OCI-LY7 (cell line): ENCODE measurements around the gene S100B. TPM values are rescaled to one million over a fixed set of nuclear protein-coding genes. Genes with fewer than 3 reads are reported as not detected.

ENCODE experiments used
- BruUV-seq: library from RNA; stranded (reverse); fragments of 400-500 nt; replicated peaks from 2 replicates; lab custom pipeline; 2021; lab: Mats Ljungman, UMichigan
- CTCF ChIA-PET: fragments of 300-600 bp; sonication (Branson Sonifier 250); formaldehyde crosslinking; loops from one replicate; lab custom pipeline; 2022; ENCODE audit warnings: antibody characterized with exemption; ENCODE audit not compliant: unreplicated experiment; lab: Charles Lee
- POLR2A ChIA-PET: fragments of 300-600 bp; sonication (Branson Sonifier 250); formaldehyde crosslinking; loops from one replicate; lab custom pipeline; 2022; ENCODE audit warnings: antibody characterized with exemption; lab: Charles Lee
- DNase-seq: peaks from one replicate; pipeline ENCODE4 v3.0.0-alpha.2; 2015; ENCODE audit warnings: low spot score
- H2AFZ ChIP-seq: fragments of 200-600 bp; sonication (generic), shearing (Covaris generic); 2 replicates; pipeline ENCODE4 v1.6.1; 2014; ENCODE audit warnings: mild to moderate bottlenecking, antibody characterized with exemption, low read length, moderate library complexity
- H3K27ac ChIP-seq: fragments of 200-600 bp; sonication (generic); 2 replicates; pipeline ENCODE4 v1.5.1; 2014; ENCODE audit warnings: mixed run types, low read depth, mild to moderate bottlenecking, moderate library complexity, low read length, inconsistent platforms; ENCODE audit not compliant: poor library complexity, severe bottlenecking
- H3K36me3 ChIP-seq: fragments of 200-600 bp; sonication (generic); 2 replicates; pipeline ENCODE4 v1.6.1; 2014; ENCODE audit warnings: mild to moderate bottlenecking, antibody characterized with exemption, low read length, moderate library complexity, mixed read lengths; ENCODE audit not compliant: insufficient read depth
- H3K4me1 ChIP-seq: fragments of 200-600 bp; sonication (generic); 2 replicates; pipeline ENCODE4 v1.5.1; 2014; ENCODE audit warnings: mild to moderate bottlenecking, low read length; ENCODE audit not compliant: insufficient read depth, poor library complexity, severe bottlenecking
- H3K4me2 ChIP-seq: fragments of 200-600 bp; sonication (generic); 2 replicates; pipeline ENCODE4 v1.6.1; 2014; ENCODE audit warnings: mild to moderate bottlenecking, low read length
- H3K4me3 ChIP-seq: fragments of 200-600 bp; sonication (generic); 2 replicates; pipeline ENCODE4 v1.5.1; 2014; ENCODE audit warnings: mild to moderate bottlenecking, low read depth, low read length; ENCODE audit not compliant: poor library complexity, severe bottlenecking
- H3K79me2 ChIP-seq: fragments of 200-600 bp; sonication (generic); 2 replicates; pipeline ENCODE4 v1.6.1; 2016; ENCODE audit warnings: low read depth, mild to moderate bottlenecking, low read length, moderate library complexity, mixed read lengths; ENCODE audit not compliant: insufficient read depth
- H3K9me2 ChIP-seq: fragments of 200-600 bp; sonication (generic); 2 replicates; pipeline ENCODE4 v1.6.1; 2016; ENCODE audit warnings: mild to moderate bottlenecking, low read length, mixed read lengths; ENCODE audit not compliant: insufficient read depth
- H3K9me3 ChIP-seq: fragments of 200-600 bp; sonication (generic); 2 replicates; pipeline ENCODE4 v1.6.1; 2014; ENCODE audit warnings: mild to moderate bottlenecking, mixed run types, low read length, mixed read lengths
- H4K20me1 ChIP-seq: fragments of 200-600 bp; sonication (generic); 2 replicates; pipeline ENCODE4 v1.6.1; 2014; ENCODE audit warnings: mild to moderate bottlenecking, antibody characterized with exemption, low read length, moderate library complexity, mixed read lengths; ENCODE audit not compliant: insufficient read depth
- EZH2phosphoT487 ChIP-seq: fragments of 200-600 bp; sonication (generic); IDR thresholded peaks from 2 replicates; pipeline ENCODE4 v1.6.1; 2018; ENCODE audit warnings: low read depth, borderline replicate concordance, mild to moderate bottlenecking, mixed run types, antibody characterized with exemption, low read length, moderate library complexity, mixed read lengths
- intact Hi-C: fragments of 100-400 bp; cut with micrococcal nuclease; formaldehyde crosslinking; loops from one replicate; pipeline ENCODE4 v1.10.0; 2022; ENCODE audit not compliant: unreplicated experiment
- total RNA-seq, 2 experiments: library from RNA; depleted of rRNA in 1 of 2; stranded (reverse); fragments of >200 nt in 1 of 2; shearing (Covaris generic) in 1 of 2; gene quantifications; 2 replicates each; pipeline ENCODE4 v1.2.3, GENCODE V29; 2014 to 2022
- TF ChIP-seq, protein P1 (sequence below): fragments of 200-600 bp; sonication (generic); conservative IDR thresholded peaks from 2 replicates; pipeline ENCODE4 v1.5.1; 2014; ENCODE audit warnings: mild to moderate bottlenecking, antibody characterized with exemption, low read length, moderate library complexity, mixed read lengths

The S100B gene
- total RNA-seq, 2 experiments from 2014 or later: not detected

DNA sequence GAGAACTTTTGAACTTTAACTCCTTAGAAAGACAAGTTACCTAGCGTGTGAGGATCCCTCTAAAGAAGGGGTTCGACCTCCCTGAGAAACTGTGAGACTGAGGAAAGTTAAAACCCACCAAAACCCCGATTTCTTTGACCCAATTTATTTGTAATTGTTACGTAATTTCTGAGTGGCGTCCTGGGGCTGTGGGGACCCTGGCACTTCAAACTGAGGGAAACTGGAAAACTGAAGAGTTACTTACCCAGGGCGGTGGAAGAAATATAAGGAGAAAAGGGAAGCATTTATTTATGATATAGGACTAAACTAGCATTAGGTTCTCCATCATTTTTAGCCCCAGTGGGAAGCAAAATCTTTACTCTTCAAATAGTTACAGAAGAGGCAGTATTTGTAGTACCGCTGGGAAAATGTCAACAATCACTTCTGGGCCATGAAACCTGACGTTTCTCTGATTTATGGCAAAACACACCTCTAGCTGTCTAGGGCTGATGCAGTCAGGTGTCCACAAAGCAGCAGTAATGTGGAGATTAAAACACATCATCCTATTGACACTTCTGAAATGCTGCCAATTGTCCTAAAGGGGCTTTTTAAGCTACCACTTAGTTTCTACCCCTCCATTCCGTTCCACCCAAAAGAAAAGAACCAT, 430 bp downstream of the S100B start:
- Histone ChIP-seq H3K4me2 (no peak overlapping the region), H3K27ac (no peak overlapping the region), H4K20me1 (no peaks in the 10 kb centered on the region), H3K4me1 (no peaks in the 10 kb centered on the region), H3K36me3 (no peaks in the 10 kb centered on the region), H3K9me2 (no peaks in the 10 kb centered on the region), H3K79me2 (no peaks in the 10 kb centered on the region), H3K4me3 (no peak overlapping the region), H3K9me3 (no peaks in the 10 kb centered on the region), H2AFZ (no peak overlapping the region)
- no peak for DNase-seq
- intact Hi-C loops: no loop called here
- ChIA-PET POLR2A (no interaction called here), CTCF (no interaction called here)
- BruUV-seq: no TSS peak
- TF ChIP-seq, protein P1, sequence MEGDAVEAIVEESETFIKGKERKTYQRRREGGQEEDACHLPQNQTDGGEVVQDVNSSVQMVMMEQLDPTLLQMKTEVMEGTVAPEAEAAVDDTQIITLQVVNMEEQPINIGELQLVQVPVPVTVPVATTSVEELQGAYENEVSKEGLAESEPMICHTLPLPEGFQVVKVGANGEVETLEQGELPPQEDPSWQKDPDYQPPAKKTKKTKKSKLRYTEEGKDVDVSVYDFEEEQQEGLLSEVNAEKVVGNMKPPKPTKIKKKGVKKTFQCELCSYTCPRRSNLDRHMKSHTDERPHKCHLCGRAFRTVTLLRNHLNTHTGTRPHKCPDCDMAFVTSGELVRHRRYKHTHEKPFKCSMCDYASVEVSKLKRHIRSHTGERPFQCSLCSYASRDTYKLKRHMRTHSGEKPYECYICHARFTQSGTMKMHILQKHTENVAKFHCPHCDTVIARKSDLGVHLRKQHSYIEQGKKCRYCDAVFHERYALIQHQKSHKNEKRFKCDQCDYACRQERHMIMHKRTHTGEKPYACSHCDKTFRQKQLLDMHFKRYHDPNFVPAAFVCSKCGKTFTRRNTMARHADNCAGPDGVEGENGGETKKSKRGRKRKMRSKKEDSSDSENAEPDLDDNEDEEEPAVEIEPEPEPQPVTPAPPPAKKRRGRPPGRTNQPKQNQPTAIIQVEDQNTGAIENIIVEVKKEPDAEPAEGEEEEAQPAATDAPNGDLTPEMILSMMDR: no peak
- no peak for TF ChIP-seq EZH2phosphoT487

DNA sequence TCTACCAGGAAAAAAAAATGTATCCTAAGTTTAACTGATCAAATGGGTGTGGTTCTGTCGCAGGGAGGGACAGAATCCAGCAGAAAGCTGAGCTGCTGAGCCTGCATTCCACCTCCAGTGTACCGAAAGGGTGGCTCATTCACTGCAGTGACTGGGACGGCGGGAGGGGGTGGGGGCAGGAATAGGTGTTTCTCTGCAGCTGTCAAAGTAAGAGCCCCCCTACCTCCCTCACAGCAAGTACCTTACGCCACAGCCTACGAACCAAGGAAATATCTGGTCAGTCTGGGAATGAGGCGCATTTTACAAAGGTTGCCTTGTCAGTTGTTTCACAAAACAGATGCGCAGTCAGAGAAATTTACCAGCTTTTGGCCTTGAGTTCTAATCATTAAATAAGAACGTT, 1.7 kb downstream of the S100B start:
- BruUV-seq: no TSS peak
- no peaks in the 10 kb centered on the region for H3K4me1 ChIP-seq
- ChIA-PET POLR2A (no interaction called here), CTCF (no interaction called here)
- no peaks in the 10 kb centered on the region for H3K9me3 ChIP-seq
- no peaks in the 10 kb centered on the region for H3K9me2 ChIP-seq
- no peak overlapping the region for H3K4me3 ChIP-seq
- no peak for DNase-seq
- H3K4me2 ChIP-seq: no peak overlapping the region
- H4K20me1 ChIP-seq: no peaks in the 10 kb centered on the region
- no peaks in the 10 kb centered on the region for H3K79me2 ChIP-seq
- H2AFZ ChIP-seq: no peak overlapping the region
- H3K27ac ChIP-seq: no peak overlapping the region
- H3K36me3 ChIP-seq: no peaks in the 10 kb centered on the region
- intact Hi-C loops: no loop called here
- TF ChIP-seq, protein P1: no peak
- TF ChIP-seq EZH2phosphoT487: no peak

DNA sequence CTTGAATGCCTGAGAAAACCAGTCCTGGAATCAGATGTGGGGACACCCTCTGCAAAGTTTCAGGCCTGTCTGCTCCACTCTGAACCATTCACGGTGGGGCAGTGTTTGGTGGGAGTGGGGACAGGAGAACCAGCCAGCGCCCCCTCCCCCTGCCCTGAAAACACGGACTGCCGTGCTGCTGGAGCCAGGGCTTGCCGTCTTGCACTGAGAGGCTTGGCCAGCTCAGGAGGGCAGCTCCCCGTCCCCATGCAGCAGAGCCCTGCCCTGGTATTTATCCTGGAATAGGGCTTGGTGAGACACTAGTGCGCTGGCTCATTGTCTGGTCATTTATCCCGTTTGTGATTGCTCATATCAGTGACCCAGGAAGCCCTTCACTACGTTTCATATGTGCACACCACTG, 3.9 kb downstream of the S100B start:
- no peaks in the 10 kb centered on the region for H3K9me2 ChIP-seq
- ChIA-PET POLR2A (no interaction called here), CTCF (no interaction called here)
- H3K4me3 ChIP-seq: no peak overlapping the region
- no TSS peak for BruUV-seq
- intact Hi-C loops: no loop called here
- no peaks in the 10 kb centered on the region for H3K79me2 ChIP-seq
- no peak overlapping the region for H3K4me2 ChIP-seq
- TF ChIP-seq, protein P1: no peak
- no peak for TF ChIP-seq EZH2phosphoT487
- no peaks in the 10 kb centered on the region for H4K20me1 ChIP-seq
- no peak overlapping the region for H2AFZ ChIP-seq
- H3K27ac ChIP-seq: no peak overlapping the region
- H3K4me1 ChIP-seq: no peaks in the 10 kb centered on the region
- H3K36me3 ChIP-seq: no peaks in the 10 kb centered on the region
- H3K9me3 ChIP-seq: no peaks in the 10 kb centered on the region
- no peak for DNase-seq
